K562 (cell line): ENCODE results near the gene NFYC. TPM values are rescaled to one million over a fixed set of nuclear protein-coding genes. Genes with fewer than 3 reads are reported as not detected.

Experiments used
- CEBPZ ChIP-seq: fragments of 150-350 bp; IDR thresholded peaks from 2 replicates; pipeline ENCODE4 v1.6.1; 2014; ENCODE audit warnings: low read depth, mild to moderate bottlenecking, low read length, borderline replicate concordance
- DDX20 ChIP-seq: fragments of 450-650 bp; IDR thresholded peaks from 2 replicates; pipeline ENCODE4 v1.6.1; 2016; ENCODE audit warnings: missing genetic modification characterization, low read depth, mild to moderate bottlenecking, missing compliant biosample characterization, moderate library complexity
- E2F4 ChIP-seq: sonication (generic); formaldehyde crosslinking; IDR thresholded peaks from 2 replicates; pipeline ENCODE4 v1.8.0; 2022; ENCODE audit warnings: mild to moderate bottlenecking, low read depth, missing genetic modification reagents
- ELF2 ChIP-seq: fragments of 250-450 bp; sonication (Bioruptor Pico); IDR thresholded peaks from 2 replicates; pipeline ENCODE4 v1.5.0; 2021; ENCODE audit warnings: mild to moderate bottlenecking
- FIP1L1 ChIP-seq: fragments of 200-400 bp; formaldehyde crosslinking; IDR thresholded peaks from 2 replicates; pipeline ENCODE4 v1.6.1; 2018; ENCODE audit warnings: mild to moderate bottlenecking, low read depth, low read length; ENCODE audit not compliant: poor library complexity, severe bottlenecking
- FOS ChIP-seq: IDR thresholded peaks from 3 replicates; pipeline ENCODE4 v1.6.1; 2011; ENCODE audit not compliant: insufficient read length; ENCODE audit errors: extremely low read depth
- FOXJ3 ChIP-seq: sonication (generic); formaldehyde crosslinking; IDR thresholded peaks from 2 replicates; pipeline ENCODE4 v1.4.0; 2020; ENCODE audit warnings: mild to moderate bottlenecking, missing genetic modification reagents
- HDAC3 ChIP-seq: fragments of 450-650 bp; IDR thresholded peaks from 2 replicates; pipeline ENCODE4 v1.6.1; 2018; ENCODE audit warnings: borderline replicate concordance, mild to moderate bottlenecking, moderate library complexity; ENCODE audit not compliant: partially characterized antibody
- HSF4 ChIP-seq: fragments of 250-450 bp; sonication (Bioruptor Pico); IDR thresholded peaks from 2 replicates; pipeline ENCODE4 v2.1.2; 2022; ENCODE audit warnings: mild to moderate bottlenecking, moderate library complexity, borderline replicate concordance
- KAT8 ChIP-seq: fragments of 450-650 bp; IDR thresholded peaks from 2 replicates; pipeline ENCODE4 v1.6.1; 2016; ENCODE audit warnings: low read depth, mild to moderate bottlenecking
- L3MBTL2 ChIP-seq: fragments of 450-650 bp; IDR thresholded peaks from 2 replicates; pipeline ENCODE4 v1.6.1; 2016; ENCODE audit warnings: mild to moderate bottlenecking, moderate library complexity
- MAFK ChIP-seq: IDR thresholded peaks from 2 replicates; pipeline ENCODE4 v1.6.1; 2011; ENCODE audit warnings: low read length, improper control_type of control experiment
- MYNN ChIP-seq, 2 experiments: sonication (generic); formaldehyde crosslinking in 1 of 2; IDR thresholded peaks; 2 replicates each; pipeline versions ENCODE4 v1.5.0 to v1.6.1; 2016 to 2020; ENCODE audit warnings: antibody characterized with exemption in 1 of 2, missing genetic modification reagents in 1 of 2
- NCOR1 ChIP-seq: fragments of 450-650 bp; IDR thresholded peaks from 2 replicates; pipeline ENCODE4 v1.6.1; 2016; ENCODE audit warnings: mild to moderate bottlenecking, moderate library complexity
- PRMT5 ChIP-seq: sonication (generic); formaldehyde crosslinking; IDR thresholded peaks from 2 replicates; pipeline ENCODE4 v1.5.0; 2020; ENCODE audit warnings: missing genetic modification reagents
- RHOXF2B ChIP-seq: fragments of 250-450 bp; sonication (Bioruptor Pico); conservative IDR thresholded peaks from 2 replicates; pipeline ENCODE4 v1.5.1; 2021
- TEAD2 ChIP-seq: fragments of 450-650 bp; IDR thresholded peaks from 2 replicates; pipeline ENCODE4 v1.6.1; 2016; ENCODE audit warnings: missing genetic modification characterization, control low read depth, missing compliant biosample characterization
- TFE3 ChIP-seq: fragments of 450-650 bp; formaldehyde crosslinking; IDR thresholded peaks from 2 replicates; pipeline ENCODE4 v1.4.0; 2020; ENCODE audit warnings: mild to moderate bottlenecking, mixed read lengths
- U2AF2 ChIP-seq: fragments of 200-400 bp; formaldehyde crosslinking; optimal IDR thresholded peaks from 2 replicates; pipeline ENCODE3; 2017; ENCODE audit warnings: low read depth, mild to moderate bottlenecking, low read length
- ZFP36 ChIP-seq: fragments of 150-350 bp; IDR thresholded peaks from 2 replicates; pipeline ENCODE4 v1.6.1; 2018; ENCODE audit warnings: low read length, low read depth; ENCODE audit not compliant: partially characterized antibody
- ZNF121 ChIP-seq: sonication (generic); formaldehyde crosslinking; conservative IDR thresholded peaks from 2 replicates; pipeline ENCODE4 v1.8.0; 2022; ENCODE audit warnings: missing genetic modification reagents
- ZNF311 ChIP-seq: fragments of 250-450 bp; sonication (Bioruptor Pico); IDR thresholded peaks from 2 replicates; pipeline ENCODE4 v1.4.0; 2020; ENCODE audit warnings: mild to moderate bottlenecking, moderate library complexity
- ZNF41 ChIP-seq: fragments of 250-450 bp; sonication (Bioruptor Pico); conservative IDR thresholded peaks from 2 replicates; pipeline ENCODE4 v1.4.0; 2020; ENCODE audit warnings: mild to moderate bottlenecking
- polyA plus RNA-seq, 8 experiments: library from polyadenylated mRNA; depleted of rRNA in 4 of 8; stranded (reverse) in 5 of 8; unstranded in 3 of 8; fragments of >200 nt; fragmentation: Nextera tagmentation in 2 of 8; fragmentation: Illumina TruSeq in 1 of 8; extraction: Ambion mirVana in 2 of 8; extraction: Trizol in 1 of 8; gene quantifications; 2 replicates each; pipeline versions ENCODE4 v1.2.1 to v1.2.3, GENCODE V29; 2011 to 2014; ENCODE audit warnings: inconsistent platforms in 1 of 8, missing spikeins in 1 of 8
- total RNA-seq, 7 experiments: library from RNA; depleted of rRNA in 6 of 7; stranded (reverse); fragments of >200 nt in 6 of 7; fragmentation: Illumina TruSeq in 2 of 7; extraction: Trizol in 2 of 7; gene quantifications; 2 replicates each; pipeline versions ENCODE4 v1.2.1 to v1.2.3, GENCODE V29; 2011 to 2021; ENCODE audit warnings: low replicate concordance in 1 of 7

The NFYC gene
- total and polyA plus RNA-seq, 9 of the 15 experiments (the other 6 are each of a cell fraction or from before 2014, with no cell fraction given): 4.8 to 59.8 (median 41.1) TPM

- TF ChIP-seq ZNF121 (CRISPR knock-in tag) (no peak), HSF4 (no peak), KAT8 (no peak), FOXJ3 (no peak), RHOXF2B (no peak), FIP1L1 (no peak), MAFK (peak; percentile 77; the same call in 1 of the 2 replicates), ZFP36 (no peak), HDAC3 (no peak), U2AF2 (no peak), PRMT5 (CRISPR knock-in tag) (no peak), MYNN (IDR thresholded peaks at IDR 0.05) (no peak), MYNN (CRISPR knock-in tag; IDR thresholded peaks at IDR 0.05) (no peak), ZNF41 (CRISPR knock-in tag) (no peak), FOS (no peak), L3MBTL2 (0 out of 2 replicates have a peak, but pooled peaks have one; percentile 23), ELF2 (CRISPR knock-in tag) (no peak), CEBPZ (no peak), TEAD2 (tag) (no peak), TFE3 (CRISPR knock-in tag) (no peak), E2F4 (CRISPR knock-in tag) (no peak), DDX20 (tag) (no peak), ZNF311 (CRISPR knock-in tag) (no peak), NCOR1 (no peak)
Observed at GRCh38 chr1:40711465-40712404, 20.2 kb downstream of the NFYC start (continued).
